ENCODE measurements around the gene TOGARAM1. TPM values are rescaled to one million over a fixed set of nuclear protein-coding genes. Genes with fewer than 3 reads are reported as not detected.

TOGARAM1 gene
- total RNA-seq, 1 experiment from 2014 or later = 6.4 TPM

DNA sequence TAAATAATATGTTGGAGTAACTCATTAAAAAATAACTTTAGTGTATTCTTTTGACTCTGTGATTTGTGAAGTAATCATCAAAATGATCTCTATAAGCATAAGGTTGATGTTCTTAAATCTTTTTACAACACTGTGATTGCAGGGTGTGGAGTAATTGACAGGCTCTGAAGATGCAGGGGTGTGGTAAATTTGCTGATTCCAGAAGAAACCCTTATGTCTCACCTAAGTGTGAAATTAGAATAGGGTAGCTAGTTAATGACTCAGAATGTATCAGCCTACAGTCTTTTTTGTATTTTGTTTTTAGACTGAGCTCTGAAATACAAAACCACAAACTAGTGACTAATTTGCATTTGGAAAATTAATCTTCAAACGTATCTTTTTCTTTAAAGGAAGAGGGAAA, 127.8 kb downstream of the TOGARAM1 start:
- ATAC-seq (no peak), DNase-seq (ENCODE audit: low spot score) (no peak)
- Mint-ChIP-seq H3K27ac (no peak overlapping the region), H3K9me3 (no peaks in the 10 kb centered on the region), H3K27me3 (ENCODE audit: low read depth) (no peaks in the 10 kb centered on the region), H3K36me3 (no peaks in the 10 kb centered on the region), H3K4me1 (peaks cover 40% of the 10 kb centered on the region), H3K4me3 (no peak overlapping the region)
- POLR2A ChIA-PET = no interaction called here
- TF ChIP-seq OVOL2 (CRISPR knock-in tag; IDR thresholded peaks at IDR 0.05; ENCODE audit: borderline replicate concordance) (no peak), ZNF232 (CRISPR knock-in tag; IDR thresholded peaks at IDR 0.05) (no peak), CBFB (CRISPR knock-in tag; IDR thresholded peaks at IDR 0.05; ENCODE audit: low read depth) (no peak)
- CTCF ChIA-PET = no interaction called here

DNA sequence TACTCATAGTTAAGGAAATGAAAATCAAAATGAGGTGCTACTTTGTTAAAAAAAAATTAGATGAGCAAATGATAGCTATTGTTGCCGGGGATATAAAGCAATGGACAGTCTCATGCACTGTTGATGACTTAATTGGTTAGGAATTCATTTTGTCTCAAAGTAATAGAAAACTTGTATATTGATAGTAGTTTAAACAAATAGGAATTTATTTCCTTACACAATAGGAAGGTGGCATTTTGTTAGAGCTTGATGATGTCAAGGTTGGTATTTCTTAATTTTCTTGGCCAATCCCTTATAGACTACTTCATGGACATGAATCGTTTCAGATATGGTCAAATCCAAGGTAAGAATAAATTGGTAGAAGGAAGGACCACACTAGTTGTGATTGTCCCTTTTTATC, 129.7 kb downstream of the TOGARAM1 start:
- TF ChIP-seq GRHL2 (CRISPR knock-in tag; IDR thresholded peaks at IDR 0.05; ENCODE audit: insufficient replicate concordance, severe bottlenecking) (no peak), MYBL2 (CRISPR knock-in tag; IDR thresholded peaks at IDR 0.05) (no peak), ZNF138 (CRISPR knock-in tag; conservative IDR thresholded peaks at IDR 0.05) (no peak), TEAD4 (CRISPR knock-in tag; IDR thresholded peaks at IDR 0.05) (no peak), ZNF121 (CRISPR knock-in tag; IDR thresholded peaks at IDR 0.05) (no peak), ATF1 (CRISPR knock-in tag; IDR thresholded peaks at IDR 0.05) (no peak)
- Mint-ChIP-seq H3K4me3 (no peak overlapping the region), H3K9me3 (no peaks in the 10 kb centered on the region), H3K4me1 (peaks cover 22% of the 10 kb centered on the region), H3K27me3 (ENCODE audit: low read depth) (no peaks in the 10 kb centered on the region), H3K27ac (no peak overlapping the region; the same call in 1 of the 2 replicates), H3K36me3 (peaks cover 15% of the 10 kb centered on the region)
- POLR2A ChIA-PET = interaction anchor here (0.7 kb wide), 1 partner anchor 16 kb away, joined by 3 read pairs; no protein-coding TSS in a partner anchor
- CTCF ChIA-PET = interaction anchor here (0.7 kb wide), 1 partner anchor 460 kb away, joined by 5 read pairs; no protein-coding TSS in a partner anchor
- DNase-seq (ENCODE audit: low spot score) = no peak
- ATAC-seq = no peak

DNA sequence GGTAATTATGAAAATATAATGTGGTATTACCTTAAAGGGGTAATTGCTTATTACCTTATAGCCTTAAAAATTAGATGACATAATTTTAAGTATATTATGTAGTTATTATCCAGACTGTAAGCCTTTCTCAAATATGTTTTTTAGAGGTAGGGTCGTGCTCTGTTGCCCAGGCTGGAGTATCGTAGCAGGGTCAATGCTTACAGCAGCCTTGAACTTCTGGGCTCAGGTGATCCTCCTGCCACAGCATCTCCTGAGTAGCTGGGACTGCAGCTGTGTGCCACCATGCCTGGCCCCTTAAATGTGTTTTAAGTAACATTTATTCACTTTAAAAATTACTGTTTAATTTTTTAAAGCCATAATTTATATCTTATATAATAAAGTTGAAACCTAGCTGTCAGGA, 132.3 kb downstream of the TOGARAM1 start:
- ChIA-PET POLR2A (no interaction called here), CTCF (interaction anchor here (0.7 kb wide), 1 partner anchor 46 kb away, joined by 3 read pairs; no protein-coding TSS in a partner anchor)
- Mint-ChIP-seq H3K9me3 (no peaks in the 10 kb centered on the region), H3K36me3 (peaks cover 35% of the 10 kb centered on the region), H3K4me1 (peaks cover 5% of the 10 kb centered on the region), H3K27me3 (ENCODE audit: low read depth) (no peaks in the 10 kb centered on the region), H3K4me3 (no peak overlapping the region), H3K27ac (no peak overlapping the region)
- no peak for ATAC-seq
- TF ChIP-seq, protein P1, sequence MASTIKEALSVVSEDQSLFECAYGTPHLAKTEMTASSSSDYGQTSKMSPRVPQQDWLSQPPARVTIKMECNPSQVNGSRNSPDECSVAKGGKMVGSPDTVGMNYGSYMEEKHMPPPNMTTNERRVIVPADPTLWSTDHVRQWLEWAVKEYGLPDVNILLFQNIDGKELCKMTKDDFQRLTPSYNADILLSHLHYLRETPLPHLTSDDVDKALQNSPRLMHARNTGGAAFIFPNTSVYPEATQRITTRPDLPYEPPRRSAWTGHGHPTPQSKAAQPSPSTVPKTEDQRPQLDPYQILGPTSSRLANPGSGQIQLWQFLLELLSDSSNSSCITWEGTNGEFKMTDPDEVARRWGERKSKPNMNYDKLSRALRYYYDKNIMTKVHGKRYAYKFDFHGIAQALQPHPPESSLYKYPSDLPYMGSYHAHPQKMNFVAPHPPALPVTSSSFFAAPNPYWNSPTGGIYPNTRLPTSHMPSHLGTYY (CRISPR knock-in tag; IDR thresholded peaks at IDR 0.05) = no peak
- TF ChIP-seq ZNF121 (CRISPR knock-in tag; IDR thresholded peaks at IDR 0.05) = peak; percentile 60; the same call in 1 of the 2 replicates
- DNase-seq (ENCODE audit: low spot score) = no peak

DNA sequence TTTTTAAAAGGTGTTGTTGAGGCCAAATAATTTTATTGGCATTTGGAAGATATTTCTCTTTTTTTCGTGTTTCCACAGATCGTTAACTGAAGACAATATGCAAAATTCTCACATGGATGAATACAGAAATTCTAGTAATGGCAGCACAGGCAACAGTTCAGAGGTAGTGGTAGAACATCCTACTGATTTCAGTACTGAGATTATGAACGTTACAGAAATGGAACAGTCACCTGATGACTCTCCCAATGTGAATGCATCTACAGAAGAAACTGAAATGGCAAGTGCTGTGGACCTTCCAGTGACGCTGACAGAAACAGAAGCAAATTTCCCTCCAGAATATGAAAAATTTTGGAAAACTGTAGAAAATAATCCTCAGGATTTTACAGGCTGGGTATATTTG, 133.2 kb downstream of the TOGARAM1 start:
- TF ChIP-seq CREB1 (CRISPR knock-in tag; IDR thresholded peaks at IDR 0.05) (no peak), ZNF317 (CRISPR knock-in tag; IDR thresholded peaks at IDR 0.05; ENCODE audit: borderline replicate concordance, low read depth) (0 out of 2 replicates have a peak, but pooled peaks have one; percentile 46)
- Mint-ChIP-seq H3K36me3 (peaks cover 40% of the 10 kb centered on the region), H3K9me3 (no peaks in the 10 kb centered on the region), H3K27me3 (ENCODE audit: low read depth) (no peaks in the 10 kb centered on the region), H3K27ac (no peak overlapping the region), H3K4me1 (no peaks in the 10 kb centered on the region), H3K4me3 (no peak overlapping the region)
- ATAC-seq (no peak), DNase-seq (ENCODE audit: low spot score) (no peak)
- ChIA-PET POLR2A (no interaction called here), CTCF (no interaction called here)

DNA sequence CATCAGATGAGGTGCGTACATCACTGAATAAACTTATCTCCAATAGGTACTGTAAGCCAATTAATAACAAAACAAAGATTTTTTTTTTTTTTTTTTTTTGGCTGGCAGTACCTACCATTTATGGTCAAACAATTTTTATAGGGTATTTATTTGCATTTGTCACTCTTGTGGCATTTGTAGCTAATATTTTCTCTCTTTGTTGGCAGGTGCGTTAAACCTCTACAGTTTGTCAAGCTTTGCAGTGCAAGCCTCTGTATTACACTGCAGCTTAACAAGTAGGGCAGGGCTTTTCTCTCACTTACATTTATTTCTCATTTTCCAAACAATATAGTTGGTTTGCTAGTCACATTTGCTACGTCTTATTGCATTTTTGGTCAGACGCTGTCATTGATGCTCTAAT, 134.2 kb downstream of the TOGARAM1 start:
- no peaks in the 10 kb centered on the region for H3K4me1 Mint-ChIP-seq
- TF ChIP-seq, protein P2, sequence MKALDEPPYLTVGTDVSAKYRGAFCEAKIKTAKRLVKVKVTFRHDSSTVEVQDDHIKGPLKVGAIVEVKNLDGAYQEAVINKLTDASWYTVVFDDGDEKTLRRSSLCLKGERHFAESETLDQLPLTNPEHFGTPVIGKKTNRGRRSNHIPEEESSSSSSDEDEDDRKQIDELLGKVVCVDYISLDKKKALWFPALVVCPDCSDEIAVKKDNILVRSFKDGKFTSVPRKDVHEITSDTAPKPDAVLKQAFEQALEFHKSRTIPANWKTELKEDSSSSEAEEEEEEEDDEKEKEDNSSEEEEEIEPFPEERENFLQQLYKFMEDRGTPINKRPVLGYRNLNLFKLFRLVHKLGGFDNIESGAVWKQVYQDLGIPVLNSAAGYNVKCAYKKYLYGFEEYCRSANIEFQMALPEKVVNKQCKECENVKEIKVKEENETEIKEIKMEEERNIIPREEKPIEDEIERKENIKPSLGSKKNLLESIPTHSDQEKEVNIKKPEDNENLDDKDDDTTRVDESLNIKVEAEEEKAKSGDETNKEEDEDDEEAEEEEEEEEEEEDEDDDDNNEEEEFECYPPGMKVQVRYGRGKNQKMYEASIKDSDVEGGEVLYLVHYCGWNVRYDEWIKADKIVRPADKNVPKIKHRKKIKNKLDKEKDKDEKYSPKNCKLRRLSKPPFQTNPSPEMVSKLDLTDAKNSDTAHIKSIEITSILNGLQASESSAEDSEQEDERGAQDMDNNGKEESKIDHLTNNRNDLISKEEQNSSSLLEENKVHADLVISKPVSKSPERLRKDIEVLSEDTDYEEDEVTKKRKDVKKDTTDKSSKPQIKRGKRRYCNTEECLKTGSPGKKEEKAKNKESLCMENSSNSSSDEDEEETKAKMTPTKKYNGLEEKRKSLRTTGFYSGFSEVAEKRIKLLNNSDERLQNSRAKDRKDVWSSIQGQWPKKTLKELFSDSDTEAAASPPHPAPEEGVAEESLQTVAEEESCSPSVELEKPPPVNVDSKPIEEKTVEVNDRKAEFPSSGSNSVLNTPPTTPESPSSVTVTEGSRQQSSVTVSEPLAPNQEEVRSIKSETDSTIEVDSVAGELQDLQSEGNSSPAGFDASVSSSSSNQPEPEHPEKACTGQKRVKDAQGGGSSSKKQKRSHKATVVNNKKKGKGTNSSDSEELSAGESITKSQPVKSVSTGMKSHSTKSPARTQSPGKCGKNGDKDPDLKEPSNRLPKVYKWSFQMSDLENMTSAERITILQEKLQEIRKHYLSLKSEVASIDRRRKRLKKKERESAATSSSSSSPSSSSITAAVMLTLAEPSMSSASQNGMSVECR (CRISPR knock-in tag; IDR thresholded peaks at IDR 0.05; ENCODE audit: borderline replicate concordance) = no peak
- TF ChIP-seq JAZF1 (CRISPR knock-in tag; IDR thresholded peaks at IDR 0.05) (no peak), ESRRA (CRISPR knock-in tag; IDR thresholded peaks at IDR 0.05; ENCODE audit: borderline replicate concordance) (no peak), ZNF396 (CRISPR knock-in tag; IDR thresholded peaks at IDR 0.05; ENCODE audit: borderline replicate concordance) (no peak), JUN (CRISPR knock-in tag; IDR thresholded peaks at IDR 0.05) (no peak)
- DNase-seq (ENCODE audit: low spot score) (no peak), ATAC-seq (no peak)
- peaks cover 49% of the 10 kb centered on the region for H3K36me3 Mint-ChIP-seq
- H3K27ac Mint-ChIP-seq = no peak overlapping the region
- ChIA-PET CTCF (no interaction called here), POLR2A (no interaction called here)
- H3K9me3 Mint-ChIP-seq = no peaks in the 10 kb centered on the region
- no peak overlapping the region for H3K4me3 Mint-ChIP-seq
- no peaks in the 10 kb centered on the region for H3K27me3 Mint-ChIP-seq (ENCODE audit: low read depth)

All from WTC11 (cell line).